Stomach (tissue), 4 donors: ENCODE results near the gene IL17RE.
A peak's percentile ranks its signal among the peaks of the same experiment; 100 is the strongest.

Experiments
- CTCF ChIP-seq, 7 experiments: fragments of 450-650 bp in 4 of 7; fragments of 200-600 bp in 3 of 7; sonication (generic) in 3 of 7; IDR thresholded peaks; one replicate each; pipeline ENCODE4 v1.5.1; 2016 to 2019; ENCODE audit warnings: antibody characterized with exemption in 7 of 7, control low read depth in 2 of 7, mild to moderate bottlenecking in 1 of 7
- EP300 ChIP-seq: sonication (generic); formaldehyde crosslinking; IDR thresholded peaks from one replicate; pipeline ENCODE4 v1.6.1; 2017; ENCODE audit warnings: antibody characterized with exemption
- POLR2A ChIP-seq, 4 donors: fragments of 450-650 bp; IDR thresholded peaks; one replicate each; pipeline ENCODE4 v1.6.1; 2016; ENCODE audit warnings: antibody characterized with exemption in 4 of 4, control low read depth in 2 of 4, mild to moderate bottlenecking in 1 of 4, moderate library complexity in 1 of 4
- POLR2AphosphoS5 ChIP-seq, 3 donors: sonication (generic); formaldehyde crosslinking; IDR thresholded peaks; one replicate each; pipeline ENCODE4 v1.6.1; 2016; ENCODE audit warnings: antibody characterized with exemption in 3 of 3

GRCh38 chr3:9946112-9947024 is 43.7 kb downstream of the IL17RE start:
- peak in 5 of 7 experiments; percentile 44 to 82 (median 75) for TF ChIP-seq CTCF (IDR thresholded peaks at IDR 0.05)
- TF ChIP-seq POLR2A (IDR thresholded peaks at IDR 0.05) = no peak
- no peak for TF ChIP-seq EP300
- peak; percentile 73 to 88 (median 75) for TF ChIP-seq POLR2AphosphoS5 (IDR thresholded peaks at IDR 0.05)
